ENCODE measurements around the gene RNF157. TPM values are rescaled to one million over a fixed set of nuclear protein-coding genes. Genes with fewer than 3 reads are reported as not detected.

Gene RNF157
- total and polyA plus RNA-seq, 10 of the 15 experiments (the other 5 are each of a cell fraction or from before 2014, with no cell fraction given) = 1.4 to 15.9 (median 9.6) TPM

GRCh38 chr17:76260669-76261068 is 20.4 kb upstream of the RNF157 start (continued):
- TF ChIP-seq IKZF1 (conservative IDR thresholded peaks at IDR 0.05) = no peak
- no peak for TF ChIP-seq ESRRA (IDR thresholded peaks at IDR 0.05; ENCODE audit: low read length)
- TF ChIP-seq, protein P1, sequence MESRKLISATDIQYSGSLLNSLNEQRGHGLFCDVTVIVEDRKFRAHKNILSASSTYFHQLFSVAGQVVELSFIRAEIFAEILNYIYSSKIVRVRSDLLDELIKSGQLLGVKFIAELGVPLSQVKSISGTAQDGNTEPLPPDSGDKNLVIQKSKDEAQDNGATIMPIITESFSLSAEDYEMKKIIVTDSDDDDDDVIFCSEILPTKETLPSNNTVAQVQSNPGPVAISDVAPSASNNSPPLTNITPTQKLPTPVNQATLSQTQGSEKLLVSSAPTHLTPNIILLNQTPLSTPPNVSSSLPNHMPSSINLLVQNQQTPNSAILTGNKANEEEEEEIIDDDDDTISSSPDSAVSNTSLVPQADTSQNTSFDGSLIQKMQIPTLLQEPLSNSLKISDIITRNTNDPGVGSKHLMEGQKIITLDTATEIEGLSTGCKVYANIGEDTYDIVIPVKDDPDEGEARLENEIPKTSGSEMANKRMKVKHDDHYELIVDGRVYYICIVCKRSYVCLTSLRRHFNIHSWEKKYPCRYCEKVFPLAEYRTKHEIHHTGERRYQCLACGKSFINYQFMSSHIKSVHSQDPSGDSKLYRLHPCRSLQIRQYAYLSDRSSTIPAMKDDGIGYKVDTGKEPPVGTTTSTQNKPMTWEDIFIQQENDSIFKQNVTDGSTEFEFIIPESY (IDR thresholded peaks at IDR 0.05) = no peak
- no peak for TF ChIP-seq ELK1 (IDR thresholded peaks at IDR 0.05; ENCODE audit: low read depth, low read length)

- DNase-seq (ENCODE audit: low read depth, low spot score) = no peak
- in situ Hi-C loops (cut with MboI) (loop anchor here (5.0 to 25.0 kb wide), 4 partner anchors 73 to 1902 kb away; partner anchors contain the start of genes SYNGR2 and UNK), intact Hi-C loops (cut with micrococcal nuclease; ENCODE audit: unreplicated experiment) (loop anchor here (10.0 kb wide), 1 partner anchor 475 kb away; the partner anchor contains the start of gene UNK)
- H3K36me3 ChIP-seq (ENCODE audit: control insufficient read depth in 2 of 2, insufficient read depth in 2 of 2, low read length in 1 of 2) = no peaks in the 10 kb centered on the region
- ChIA-PET SMC1A (ENCODE audit: uncharacterized antibody, unreplicated experiment) (interaction anchor here (0.9 to 8.3 kb wide), 10 partner anchors 9 to 114 kb away, joined by 3 to 226 read pairs (median 8); no protein-coding TSS in a partner anchor), CTCF (interaction anchor here (0.9 to 7.9 kb wide), 8 partner anchors 9 to 110 kb away, joined by 3 to 82 read pairs (median 9); no protein-coding TSS in a partner anchor), RAD21 (ENCODE audit: unreplicated experiment) (interaction anchor here (0.9 to 18.5 kb wide), 9 partner anchors 9 to 137 kb away, joined by 3 to 419 read pairs (median 6); no protein-coding TSS in a partner anchor), POLR2A (interaction anchor here (1.6 to 17.9 kb wide), 4 partner anchors 12 to 75 kb away, joined by 3 to 427 read pairs (median 212); partner anchors contain the start of gene RNF157)
- WGBS (ENCODE audit: insufficient coverage, insufficient replicate concordance, low lambda C conversion rate, missing lambda C conversion rate) = 12% methylated on average over 7 of the region's 7 CpGs
- H3K79me2 ChIP-seq (ENCODE audit: control insufficient read depth, insufficient read depth, low read length) = peaks cover 1% of the 10 kb centered on the region; the same call in 1 of the 2 replicates
- peak; percentile 6; the same call in 2 of the 3 replicates for ATAC-seq
- H4K20me1 ChIP-seq (ENCODE audit: control insufficient read depth, insufficient read depth) = no peaks in the 10 kb centered on the region
- no peak for FAIRE-seq
- H3K4me1 ChIP-seq (ENCODE audit: control insufficient read depth, insufficient read depth, low read length) = peaks cover 40% of the 10 kb centered on the region
- no peaks in the 10 kb centered on the region for H3K9me3 ChIP-seq (replicated peaks; ENCODE audit: control insufficient read depth, insufficient read depth, low read length)
- H3K4me3 ChIP-seq = no peak overlapping the region
- H3K9ac ChIP-seq (ENCODE audit: control insufficient read depth, insufficient read depth, low read length) = peak overlapping the region; percentile 26; the same call in 1 of the 2 replicates
- BruUV-seq (replicated peaks) = no TSS peak
- H2AFZ ChIP-seq (ENCODE audit: control insufficient read depth, low read depth, low read length) = peak overlapping the region; percentile 48; the same call in 1 of the 2 replicates
- peak overlapping the region; percentile 49; the same call in 1 of the 2 replicates for H3K4me2 ChIP-seq (ENCODE audit: control insufficient read depth, insufficient read depth)
- H3K27me3 ChIP-seq (replicated peaks in 1 of 2; ENCODE audit: control insufficient read depth in 2 of 2, insufficient read depth in 2 of 2, low read length in 1 of 2) = no peaks in the 10 kb centered on the region
- H3K27ac ChIP-seq (ENCODE audit: control insufficient read depth, insufficient read depth) = 0 out of 2 replicates have a peak overlapping the region, but pooled peaks have one; percentile 39
- TF ChIP-seq ZNF592 (IDR thresholded peaks at IDR 0.05) (no peak), TAF1 (IDR thresholded peaks at IDR 0.05; ENCODE audit: borderline replicate concordance, low read depth, low read length) (peak; percentile 48; the same call in 1 of the 2 replicates), NFYB (IDR thresholded peaks at IDR 0.05; ENCODE audit: insufficient read depth, low read depth, low read length) (no peak), NR2C2 (IDR thresholded peaks at IDR 0.05; ENCODE audit: borderline replicate concordance, control insufficient read depth, insufficient read length, low read depth) (no peak), IKZF2 (IDR thresholded peaks at IDR 0.05) (peak in 1 of 2 experiments; percentile 66; a peak in 2 of 4 replicates), CHD2 (IDR thresholded peaks at IDR 0.05; ENCODE audit: borderline replicate concordance, low read depth, low read length) (0 out of 2 replicates have a peak, but pooled peaks have one; percentile 18)
Observed at GRCh38 chr17:76260220-76260619, 19.9 kb upstream of the RNF157 start.

All from GM12878 (cell line).